NCI-H2196 treated with DMSO at 0.1 percent for 48 hours (cell line): Measurements from ENCODE around the gene GPC5.

Experiments
- DNase-seq: peaks from one replicate; lab custom pipeline; 2025; ENCODE audit not compliant: unreplicated experiment; lab: John Stamatoyannopoulos, UW

Gene GPC5

GRCh38 chr13:92122186-92122853, 723.9 kb downstream of the GPC5 start:
- no peak for DNase-seq

GRCh38 chr13:92126399-92126798, 728.0 kb downstream of the GPC5 start:
- no peak for DNase-seq

GRCh38 chr13:92135509-92135908, 737.1 kb downstream of the GPC5 start:
- no peak for DNase-seq

- no peak for DNase-seq
Observed at GRCh38 chr13:92136449-92137155, 738.2 kb downstream of the GPC5 start.

GRCh38 chr13:92137520-92137919, 739.1 kb downstream of the GPC5 start:
- no peak for DNase-seq

GRCh38 chr13:92143766-92144165, 745.3 kb downstream of the GPC5 start:
- no peak for DNase-seq

- no peak for DNase-seq
Observed at GRCh38 chr13:92150606-92151005, 752.2 kb downstream of the GPC5 start.

GRCh38 chr13:92158346-92158745, 759.9 kb downstream of the GPC5 start:
- DNase-seq: no peak

- DNase-seq: no peak
Observed at GRCh38 chr13:92164822-92165221, 766.4 kb downstream of the GPC5 start.

- no peak for DNase-seq
Observed at GRCh38 chr13:92172191-92172590, 773.8 kb downstream of the GPC5 start.

GRCh38 chr13:92173254-92173653, 774.8 kb downstream of the GPC5 start:
- DNase-seq: no peak

- no peak for DNase-seq
Observed at GRCh38 chr13:92175330-92175729, 776.9 kb downstream of the GPC5 start.

GRCh38 chr13:92177966-92178365, 779.5 kb downstream of the GPC5 start:
- no peak for DNase-seq

GRCh38 chr13:92179223-92179622, 780.8 kb downstream of the GPC5 start:
- no peak for DNase-seq

GRCh38 chr13:92187378-92187989, 789.1 kb downstream of the GPC5 start:
- no peak for DNase-seq

GRCh38 chr13:92188574-92188973, 790.2 kb downstream of the GPC5 start:
- no peak for DNase-seq

GRCh38 chr13:92196591-92197256, 798.3 kb downstream of the GPC5 start:
- DNase-seq: no peak

- DNase-seq: no peak
Observed at GRCh38 chr13:92197669-92198068, 799.2 kb downstream of the GPC5 start.

GRCh38 chr13:92218615-92219014, 820.2 kb downstream of the GPC5 start:
- DNase-seq: no peak

- DNase-seq: no peak
Observed at GRCh38 chr13:92221916-92222315, 823.5 kb downstream of the GPC5 start.

GRCh38 chr13:92224052-92224821, 825.8 kb downstream of the GPC5 start:
- DNase-seq: no peak
